ENCODE data around the gene FRRS1L. TPM values are rescaled to one million over a fixed set of nuclear protein-coding genes. Genes with fewer than 3 reads are reported as not detected.

FRRS1L gene
- total RNA-seq, 1 donor from 2014 or later = 1.0 TPM

- Histone ChIP-seq H3K4me3 (ENCODE audit: low read length in 3 of 3) (no peak overlapping the region), H3K9me3 (ENCODE audit: control insufficient read depth in 3 of 3, low read length in 3 of 3) (no peaks in the 10 kb centered on the region), H3K4me1 (ENCODE audit: control insufficient read depth in 3 of 3, insufficient read depth in 3 of 3, low read length in 3 of 3) (no peaks in the 10 kb centered on the region), H3K9ac (ENCODE audit: low read depth in 1 of 3, low read length in 3 of 3) (no peak overlapping the region), H3K36me3 (ENCODE audit: control insufficient read depth in 3 of 3, insufficient read depth in 3 of 3, low read length in 3 of 3) (no peaks in the 10 kb centered on the region), H3K27me3 (ENCODE audit: control insufficient read depth in 3 of 3, insufficient read depth in 3 of 3, low read length in 3 of 3) (peaks cover 0 to 8% (median 6%) of the 10 kb centered on the region in 3 donors), H3K27ac (ENCODE audit: low read depth, low read length) (no peak overlapping the region)
Measured at GRCh38 chr9:109176963-109177362, 9.9 kb upstream of the FRRS1L start.

GRCh38 chr9:109176386-109176785, 9.3 kb upstream of the FRRS1L start:
- peaks cover 0 to 10% (median 6%) of the 10 kb centered on the region in 3 donors for H3K27me3 ChIP-seq (ENCODE audit: control insufficient read depth in 3 of 3, insufficient read depth in 3 of 3, low read length in 3 of 3)
- no peaks in the 10 kb centered on the region for H3K36me3 ChIP-seq (ENCODE audit: control insufficient read depth in 3 of 3, insufficient read depth in 3 of 3, low read length in 3 of 3)
- H3K4me3 ChIP-seq (ENCODE audit: low read length in 3 of 3) = no peak overlapping the region
- H3K9me3 ChIP-seq (ENCODE audit: control insufficient read depth in 3 of 3, low read length in 3 of 3) = no peaks in the 10 kb centered on the region
- H3K4me1 ChIP-seq (ENCODE audit: control insufficient read depth in 3 of 3, insufficient read depth in 3 of 3, low read length in 3 of 3) = no peaks in the 10 kb centered on the region
- no peak overlapping the region for H3K27ac ChIP-seq (ENCODE audit: low read depth, low read length)
- no peak overlapping the region for H3K9ac ChIP-seq (ENCODE audit: low read depth in 1 of 3, low read length in 3 of 3)

DNA sequence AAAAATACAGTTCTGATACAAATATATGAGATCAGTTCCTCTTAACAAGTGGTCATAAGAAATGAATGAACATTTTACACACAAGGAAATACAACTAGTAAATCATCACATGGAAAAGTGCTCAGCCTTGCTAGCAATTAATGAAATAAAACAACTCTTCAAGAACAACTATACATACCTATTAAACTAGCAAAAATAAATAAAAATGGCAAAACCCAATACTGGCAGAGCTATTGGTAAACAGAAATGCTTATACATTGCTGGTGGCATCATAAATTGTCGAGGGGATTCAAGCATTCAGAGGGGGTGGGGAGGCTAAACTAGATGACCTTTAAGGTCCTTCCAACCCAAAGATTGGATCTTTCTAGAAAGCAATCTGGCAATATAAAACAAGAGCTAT, 5.9 kb upstream of the FRRS1L start:
- Histone ChIP-seq H3K4me3 (ENCODE audit: low read length in 3 of 3) (no peak overlapping the region), H3K36me3 (ENCODE audit: control insufficient read depth in 3 of 3, insufficient read depth in 3 of 3, low read length in 3 of 3) (no peaks in the 10 kb centered on the region), H3K27me3 (ENCODE audit: control insufficient read depth in 3 of 3, insufficient read depth in 3 of 3, low read length in 3 of 3) (peaks cover under 1 to 6% (median 3%) of the 10 kb centered on the region in 3 donors), H3K9ac (ENCODE audit: low read depth in 1 of 3, low read length in 3 of 3) (no peak overlapping the region), H3K9me3 (ENCODE audit: control insufficient read depth in 3 of 3, low read length in 3 of 3) (no peaks in the 10 kb centered on the region), H3K27ac (ENCODE audit: low read depth, low read length) (no peak overlapping the region), H3K4me1 (ENCODE audit: control insufficient read depth in 3 of 3, insufficient read depth in 3 of 3, low read length in 3 of 3) (no peaks in the 10 kb centered on the region)

DNA sequence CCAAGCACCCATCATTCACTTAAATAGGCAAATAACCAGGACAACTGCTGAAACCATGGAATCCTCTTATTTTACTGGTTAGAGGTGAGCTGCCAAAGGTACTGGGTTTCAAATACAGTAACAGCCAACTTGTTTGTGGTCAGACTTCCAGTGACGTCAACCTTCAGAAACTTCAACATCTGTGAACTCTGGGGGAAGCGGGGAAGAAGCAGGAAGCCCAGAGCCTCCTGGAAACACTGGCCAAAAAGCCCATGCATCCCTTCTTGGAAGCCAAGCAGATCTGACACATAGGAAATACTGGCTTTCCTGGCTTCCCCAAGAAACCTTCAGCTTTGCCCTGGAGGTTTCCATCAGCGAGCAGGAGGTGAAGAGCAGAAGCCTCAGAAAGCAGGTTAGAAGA, 4.9 kb upstream of the FRRS1L start:
- Histone ChIP-seq H3K27me3 (ENCODE audit: control insufficient read depth in 3 of 3, insufficient read depth in 3 of 3, low read length in 3 of 3) (peaks cover 8 to 15% (median 12%) of the 10 kb centered on the region in 3 donors), H3K27ac (ENCODE audit: low read depth, low read length) (no peak overlapping the region), H3K4me1 (ENCODE audit: control insufficient read depth in 3 of 3, insufficient read depth in 3 of 3, low read length in 3 of 3) (no peaks in the 10 kb centered on the region), H3K36me3 (ENCODE audit: control insufficient read depth in 3 of 3, insufficient read depth in 3 of 3, low read length in 3 of 3) (no peaks in the 10 kb centered on the region), H3K4me3 (ENCODE audit: low read length in 3 of 3) (no peak overlapping the region), H3K9ac (ENCODE audit: low read depth in 1 of 3, low read length in 3 of 3) (no peak overlapping the region), H3K9me3 (ENCODE audit: control insufficient read depth in 3 of 3, low read length in 3 of 3) (no peaks in the 10 kb centered on the region)

DNA sequence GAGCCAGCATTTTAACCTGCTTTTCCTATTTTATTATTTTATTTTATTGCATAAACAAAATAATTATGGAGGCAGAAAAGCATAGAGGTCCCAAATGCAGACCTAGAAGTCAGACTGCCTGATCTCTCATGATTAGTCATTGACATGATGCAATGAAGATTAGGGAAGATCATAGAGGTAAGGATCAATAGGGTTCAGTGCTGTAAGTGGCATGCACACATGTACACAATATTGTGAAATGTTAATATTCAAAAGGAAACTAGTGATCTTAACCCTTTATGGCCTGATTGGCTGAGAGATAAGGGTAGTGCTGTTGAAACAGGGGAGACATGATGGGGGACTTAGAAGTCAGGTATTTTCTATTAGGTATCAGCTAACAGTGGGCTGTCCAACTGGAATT, 1.1 kb upstream of the FRRS1L start:
- Histone ChIP-seq H3K4me1 (ENCODE audit: control insufficient read depth in 3 of 3, insufficient read depth in 3 of 3, low read length in 3 of 3) (no peaks in the 10 kb centered on the region), H3K27me3 (ENCODE audit: control insufficient read depth in 3 of 3, insufficient read depth in 3 of 3, low read length in 3 of 3) (peaks cover 17 to 28% (median 25%) of the 10 kb centered on the region in 3 donors), H3K9ac (ENCODE audit: low read depth in 1 of 3, low read length in 3 of 3) (no peak overlapping the region), H3K4me3 (ENCODE audit: low read length in 3 of 3) (no peak overlapping the region), H3K9me3 (ENCODE audit: control insufficient read depth in 3 of 3, low read length in 3 of 3) (peaks cover 0 to 7% (median 7%) of the 10 kb centered on the region in 3 donors), H3K36me3 (ENCODE audit: control insufficient read depth in 3 of 3, insufficient read depth in 3 of 3, low read length in 3 of 3) (no peaks in the 10 kb centered on the region), H3K27ac (ENCODE audit: low read depth, low read length) (no peak overlapping the region)

DNA sequence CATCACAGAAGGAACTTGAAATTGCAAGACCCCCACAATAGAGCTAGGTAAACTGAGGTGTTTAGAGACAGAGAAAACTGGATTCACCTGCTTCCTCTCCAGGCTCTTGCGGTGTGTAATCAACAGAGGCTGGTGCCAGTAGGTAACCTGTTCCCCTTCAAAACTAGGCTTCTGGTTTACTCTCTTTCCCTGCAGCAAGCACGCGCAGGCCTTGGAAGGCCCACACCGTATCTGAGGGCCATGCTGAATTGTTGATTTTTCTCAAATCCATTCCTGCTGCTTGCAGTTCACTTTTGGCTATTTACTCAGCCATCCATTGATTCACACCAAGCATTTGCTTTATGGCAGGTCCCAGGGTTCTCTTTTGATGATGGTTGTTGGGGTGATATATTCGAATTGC, 667 bp upstream of the FRRS1L start:
- Histone ChIP-seq H3K27ac (ENCODE audit: low read depth, low read length) (no peak overlapping the region), H3K9ac (ENCODE audit: low read depth in 1 of 3, low read length in 3 of 3) (no peak overlapping the region), H3K9me3 (ENCODE audit: control insufficient read depth in 3 of 3, low read length in 3 of 3) (peaks cover 0 to 7% (median 7%) of the 10 kb centered on the region in 3 donors), H3K27me3 (ENCODE audit: control insufficient read depth in 3 of 3, insufficient read depth in 3 of 3, low read length in 3 of 3) (peaks cover 17 to 28% (median 25%) of the 10 kb centered on the region in 3 donors), H3K36me3 (ENCODE audit: control insufficient read depth in 3 of 3, insufficient read depth in 3 of 3, low read length in 3 of 3) (no peaks in the 10 kb centered on the region), H3K4me1 (ENCODE audit: control insufficient read depth in 3 of 3, insufficient read depth in 3 of 3, low read length in 3 of 3) (no peaks in the 10 kb centered on the region), H3K4me3 (ENCODE audit: low read length in 3 of 3) (no peak overlapping the region)

DNA sequence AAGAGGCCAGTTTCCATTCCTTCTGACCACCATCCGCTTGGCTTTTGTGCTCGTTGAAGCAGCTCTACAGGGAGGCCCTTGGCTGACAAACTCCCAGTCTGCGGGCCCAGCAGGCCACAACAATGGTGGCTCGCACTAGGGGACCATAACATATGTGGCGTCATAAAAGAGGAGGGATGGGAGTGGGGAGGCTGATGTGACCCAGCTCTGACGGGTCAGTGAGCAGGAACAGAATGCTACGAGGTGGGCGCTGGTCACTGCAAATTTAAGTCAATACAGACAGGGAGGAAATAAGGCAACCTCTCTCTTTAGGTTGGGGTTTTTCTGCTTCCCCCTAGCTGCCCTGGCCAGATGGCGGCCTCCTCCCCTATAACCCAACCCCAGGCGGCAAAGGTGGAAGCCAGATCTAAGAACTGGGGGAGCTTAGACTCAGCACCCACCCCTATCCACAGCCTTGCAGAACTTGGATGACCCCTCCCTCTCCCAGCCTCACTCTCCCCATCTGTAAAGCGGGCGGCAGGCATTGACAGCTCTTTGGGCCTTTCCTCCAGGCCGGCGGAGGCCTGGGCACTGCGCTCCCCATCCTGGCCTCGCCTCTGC, 778 bp downstream of the FRRS1L start:
- Histone ChIP-seq H3K27me3 (ENCODE audit: control insufficient read depth in 3 of 3, insufficient read depth in 3 of 3, low read length in 3 of 3) (peaks cover 17 to 26% (median 25%) of the 10 kb centered on the region in 3 donors), H3K4me3 (ENCODE audit: low read length in 3 of 3) (no peak overlapping the region), H3K36me3 (ENCODE audit: control insufficient read depth in 3 of 3, insufficient read depth in 3 of 3, low read length in 3 of 3) (no peaks in the 10 kb centered on the region), H3K27ac (ENCODE audit: low read depth, low read length) (no peak overlapping the region), H3K4me1 (ENCODE audit: control insufficient read depth in 3 of 3, insufficient read depth in 3 of 3, low read length in 3 of 3) (no peaks in the 10 kb centered on the region), H3K9ac (ENCODE audit: low read depth in 1 of 3, low read length in 3 of 3) (no peak overlapping the region), H3K9me3 (ENCODE audit: control insufficient read depth in 3 of 3, low read length in 3 of 3) (peaks cover 0 to 7% (median 7%) of the 10 kb centered on the region in 3 donors)

GRCh38 chr9:109164042-109164441, 3.0 kb downstream of the FRRS1L start:
- peaks cover 0 to 7% (median 7%) of the 10 kb centered on the region in 3 donors for H3K9me3 ChIP-seq (ENCODE audit: control insufficient read depth in 3 of 3, low read length in 3 of 3)
- peaks cover 17 to 26% (median 25%) of the 10 kb centered on the region in 3 donors for H3K27me3 ChIP-seq (ENCODE audit: control insufficient read depth in 3 of 3, insufficient read depth in 3 of 3, low read length in 3 of 3)
- H3K4me3 ChIP-seq (ENCODE audit: low read length in 3 of 3) = no peak overlapping the region
- H3K9ac ChIP-seq (ENCODE audit: low read depth in 1 of 3, low read length in 3 of 3) = no peak overlapping the region
- H3K36me3 ChIP-seq (ENCODE audit: control insufficient read depth in 3 of 3, insufficient read depth in 3 of 3, low read length in 3 of 3) = no peaks in the 10 kb centered on the region
- H3K4me1 ChIP-seq (ENCODE audit: control insufficient read depth in 3 of 3, insufficient read depth in 3 of 3, low read length in 3 of 3) = no peaks in the 10 kb centered on the region
- H3K27ac ChIP-seq (ENCODE audit: low read depth, low read length) = no peak overlapping the region

DNA sequence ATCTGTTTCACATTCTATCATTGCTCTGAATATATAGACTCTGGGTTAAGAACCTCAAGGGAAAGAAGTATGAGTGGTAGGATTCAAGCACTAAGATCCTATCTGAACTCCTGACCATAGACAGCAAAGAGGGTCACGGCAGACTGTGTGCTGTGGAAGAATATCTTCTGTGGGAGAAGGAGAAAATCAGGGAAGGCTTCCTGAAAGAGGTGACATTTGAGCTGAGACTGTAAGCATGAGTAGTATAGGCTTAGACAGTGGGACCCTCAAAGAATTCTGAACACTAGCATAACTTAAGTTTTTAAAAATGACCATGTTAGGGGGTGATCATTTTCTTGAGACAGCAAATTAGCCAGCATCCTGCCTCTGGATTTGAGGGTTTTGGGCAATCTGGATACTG, 3.9 kb downstream of the FRRS1L start:
- no peak overlapping the region for H3K9ac ChIP-seq (ENCODE audit: low read depth in 1 of 3, low read length in 3 of 3)
- H3K27ac ChIP-seq (ENCODE audit: low read depth, low read length) = no peak overlapping the region
- peaks cover 0 to 10% (median 7%) of the 10 kb centered on the region in 3 donors for H3K9me3 ChIP-seq (ENCODE audit: control insufficient read depth in 3 of 3, low read length in 3 of 3)
- no peaks in the 10 kb centered on the region for H3K36me3 ChIP-seq (ENCODE audit: control insufficient read depth in 3 of 3, insufficient read depth in 3 of 3, low read length in 3 of 3)
- H3K27me3 ChIP-seq (ENCODE audit: control insufficient read depth in 3 of 3, insufficient read depth in 3 of 3, low read length in 3 of 3) = peaks cover 17 to 24% (median 23%) of the 10 kb centered on the region in 3 donors
- no peaks in the 10 kb centered on the region for H3K4me1 ChIP-seq (ENCODE audit: control insufficient read depth in 3 of 3, insufficient read depth in 3 of 3, low read length in 3 of 3)
- H3K4me3 ChIP-seq (ENCODE audit: low read length in 3 of 3) = no peak overlapping the region

- Histone ChIP-seq H3K27ac (ENCODE audit: low read depth, low read length) (no peak overlapping the region), H3K4me1 (ENCODE audit: control insufficient read depth in 3 of 3, insufficient read depth in 3 of 3, low read length in 3 of 3) (no peaks in the 10 kb centered on the region), H3K36me3 (ENCODE audit: control insufficient read depth in 3 of 3, insufficient read depth in 3 of 3, low read length in 3 of 3) (no peaks in the 10 kb centered on the region), H3K27me3 (ENCODE audit: control insufficient read depth in 3 of 3, insufficient read depth in 3 of 3, low read length in 3 of 3) (peaks cover 14 to 19% (median 19%) of the 10 kb centered on the region in 3 donors), H3K4me3 (ENCODE audit: low read length in 3 of 3) (no peak overlapping the region), H3K9ac (ENCODE audit: low read depth in 1 of 3, low read length in 3 of 3) (no peak overlapping the region), H3K9me3 (ENCODE audit: control insufficient read depth in 3 of 3, low read length in 3 of 3) (peaks cover 0 to 10% (median 7%) of the 10 kb centered on the region in 3 donors)
Measured at GRCh38 chr9:109162677-109163076, 4.4 kb downstream of the FRRS1L start.

Data from skeletal muscle tissue (tissue), 4 donors.